Measurements from ENCODE around the gene RAB20. TPM values are rescaled to one million over a fixed set of nuclear protein-coding genes. Genes with fewer than 3 reads are reported as not detected.
A peak's percentile ranks its signal among the peaks of the same experiment; 100 is the strongest.

Gene RAB20
- total RNA-seq, 1 experiment from 2014 or later, result 10.6 TPM

GRCh38 chr13:110524541-110525257 lies 36.8 kb downstream of the RAB20 start:
- Histone ChIP-seq H3K9ac (ENCODE audit: low read length) (peak overlapping the region; percentile 43; the same call in 1 of the 2 replicates), H3K27me3 (ENCODE audit: insufficient read depth, low read length) (no peaks in the 10 kb centered on the region), H3K79me2 (ENCODE audit: insufficient read depth, low read length) (no peaks in the 10 kb centered on the region; the same call in 1 of the 2 replicates), H2AFZ (ENCODE audit: low read depth, low read length, poor library complexity, severe bottlenecking) (no peak overlapping the region), H3K4me1 (ENCODE audit: control insufficient read depth in 1 of 2, insufficient read depth in 2 of 2, low read length in 2 of 2) (peaks cover 53 to 54% of the 10 kb centered on the region in 2 experiments), H3K36me3 (ENCODE audit: control insufficient read depth in 1 of 2, insufficient read depth in 2 of 2, low read length in 2 of 2) (no peaks in the 10 kb centered on the region), H3K9me3 (ENCODE audit: control insufficient read depth in 1 of 2, insufficient read depth in 1 of 2, low read depth in 1 of 2, low read length in 2 of 2) (no peaks in the 10 kb centered on the region), H3K4me3 (replicated peaks in 1 of 2; ENCODE audit: low read depth in 1 of 2, low read length in 2 of 2) (peak overlapping the region in 1 of 2 experiments; percentile 34; a peak in 3 of 4 replicates), H4K20me1 (ENCODE audit: insufficient read depth) (no peaks in the 10 kb centered on the region), H3K4me2 (ENCODE audit: low read length) (peak overlapping the region; percentile 78), H3K9me2 (ENCODE audit: insufficient read depth) (no peaks in the 10 kb centered on the region), H3K27ac (ENCODE audit: low read depth, low read length) (peak overlapping the region; percentile 39; the same call in 1 of the 2 replicates)
- POLR2A ChIA-PET, result no interaction called here
- ATAC-seq, result peak; percentile 79
- peak; percentile 49; the same call in 1 of the 2 replicates for TF ChIP-seq SP1 (IDR thresholded peaks at IDR 0.05; ENCODE audit: low read depth)
- TF ChIP-seq POLR2AphosphoS5 (IDR thresholded peaks at IDR 0.05; ENCODE audit: low read depth, low read length), result 0 out of 2 replicates have a peak, but pooled peaks have one; percentile 22
- no peak for TF ChIP-seq ELF1 (IDR thresholded peaks at IDR 0.05; ENCODE audit: borderline replicate concordance, low read depth)
- peak; percentile 34; the same call in 1 of the 2 replicates for TF ChIP-seq MAX (IDR thresholded peaks at IDR 0.05)
- TF ChIP-seq RAD21 (IDR thresholded peaks at IDR 0.05; ENCODE audit: low read depth), result no peak
- TF ChIP-seq SRF (IDR thresholded peaks at IDR 0.05; ENCODE audit: low read depth), result no peak
- no peak for TF ChIP-seq EZH2 (IDR thresholded peaks at IDR 0.05)
- TF ChIP-seq ZBTB33 (IDR thresholded peaks at IDR 0.05; ENCODE audit: extremely low read depth, insufficient replicate concordance, low read length), result no peak
- no TSS peak for BruUV-seq (replicated peaks)
- intact Hi-C loops (cut with micrococcal nuclease), result no loop called here
- CTCF ChIA-PET, result no interaction called here
- RAD21 ChIA-PET (ENCODE audit: low non-redundant PET in 1 of 2, low total read pairs in 2 of 2, uncharacterized antibody in 2 of 2, unreplicated experiment in 2 of 2), result no interaction called here
- DNase-seq (ENCODE audit: low read depth, low spot score), result no peak

Measured in HCT116 (cell line).